BE2C (cell line): ENCODE measurements around the gene FARS2.

Source experiments
- DNase-seq: peaks from one replicate; pipeline ENCODE4 v3.0.0-alpha.2; 2020
- H3K27me3 ChIP-seq: fragments of 250-450 bp; sonication (Bioruptor Pico); 2 replicates; pipeline ENCODE4 v1.5.1; 2020; ENCODE audit warnings: mild to moderate bottlenecking
- H3K36me3 ChIP-seq: fragments of 250-450 bp; sonication (Bioruptor Pico); 2 replicates; pipeline ENCODE4 v1.5.1; 2020; ENCODE audit warnings: mild to moderate bottlenecking
- H3K4me1 ChIP-seq: fragments of 250-450 bp; sonication (Bioruptor Pico); 2 replicates; pipeline ENCODE4 v1.5.1; 2020
- H3K4me3 ChIP-seq: 2 replicates; pipeline ENCODE4 v1.5.1; 2011; ENCODE audit warnings: low read depth, low read length
- H3K9me3 ChIP-seq: fragments of 250-450 bp; sonication (Bioruptor Pico); 2 replicates; pipeline ENCODE4 v1.5.1; 2020
- TF ChIP-seq, protein P1 (sequence below): IDR thresholded peaks from 2 replicates; pipeline ENCODE4 v1.5.1; 2012; ENCODE audit warnings: mild to moderate bottlenecking, low read depth, low read length

The FARS2 gene

DNA sequence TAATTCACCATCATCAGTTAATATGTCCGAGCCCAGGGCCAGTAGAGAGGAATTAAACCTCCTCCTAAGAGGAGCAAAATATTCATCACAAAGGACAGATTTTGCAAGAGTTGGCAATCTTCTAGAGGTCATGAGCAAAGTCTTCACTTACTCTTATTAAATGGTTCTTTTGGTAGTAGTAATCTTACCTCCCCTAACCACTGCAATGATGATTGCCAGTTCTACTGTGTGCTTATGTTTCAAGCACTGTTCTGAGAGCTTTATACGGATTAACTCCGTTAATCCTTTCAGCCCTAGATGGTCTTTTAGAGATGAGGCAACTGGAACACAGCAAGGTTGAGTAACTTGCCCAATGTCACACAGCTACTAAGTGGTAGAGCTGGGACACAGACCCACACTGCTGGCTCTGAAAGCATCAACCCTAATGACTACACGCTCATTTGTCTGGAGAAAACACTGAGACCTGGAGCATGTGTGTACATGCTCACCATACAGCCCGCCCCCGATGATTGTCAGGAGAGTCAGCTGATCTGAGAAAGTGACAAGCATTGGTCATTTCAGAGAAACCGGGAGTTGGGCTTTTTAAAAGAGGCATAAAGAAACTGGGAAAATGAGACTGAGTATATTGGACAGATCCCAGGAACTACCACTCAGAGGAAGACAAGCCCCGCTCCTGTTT lies 469.4 kb downstream of the FARS2 start:
- Histone ChIP-seq H3K36me3 (no peaks in the 10 kb centered on the region), H3K4me3 (no peak overlapping the region), H3K4me1 (no peaks in the 10 kb centered on the region), H3K9me3 (no peaks in the 10 kb centered on the region), H3K27me3 (no peaks in the 10 kb centered on the region)
- TF ChIP-seq, protein P1, sequence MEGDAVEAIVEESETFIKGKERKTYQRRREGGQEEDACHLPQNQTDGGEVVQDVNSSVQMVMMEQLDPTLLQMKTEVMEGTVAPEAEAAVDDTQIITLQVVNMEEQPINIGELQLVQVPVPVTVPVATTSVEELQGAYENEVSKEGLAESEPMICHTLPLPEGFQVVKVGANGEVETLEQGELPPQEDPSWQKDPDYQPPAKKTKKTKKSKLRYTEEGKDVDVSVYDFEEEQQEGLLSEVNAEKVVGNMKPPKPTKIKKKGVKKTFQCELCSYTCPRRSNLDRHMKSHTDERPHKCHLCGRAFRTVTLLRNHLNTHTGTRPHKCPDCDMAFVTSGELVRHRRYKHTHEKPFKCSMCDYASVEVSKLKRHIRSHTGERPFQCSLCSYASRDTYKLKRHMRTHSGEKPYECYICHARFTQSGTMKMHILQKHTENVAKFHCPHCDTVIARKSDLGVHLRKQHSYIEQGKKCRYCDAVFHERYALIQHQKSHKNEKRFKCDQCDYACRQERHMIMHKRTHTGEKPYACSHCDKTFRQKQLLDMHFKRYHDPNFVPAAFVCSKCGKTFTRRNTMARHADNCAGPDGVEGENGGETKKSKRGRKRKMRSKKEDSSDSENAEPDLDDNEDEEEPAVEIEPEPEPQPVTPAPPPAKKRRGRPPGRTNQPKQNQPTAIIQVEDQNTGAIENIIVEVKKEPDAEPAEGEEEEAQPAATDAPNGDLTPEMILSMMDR = no peak
- DNase-seq = no peak

DNA sequence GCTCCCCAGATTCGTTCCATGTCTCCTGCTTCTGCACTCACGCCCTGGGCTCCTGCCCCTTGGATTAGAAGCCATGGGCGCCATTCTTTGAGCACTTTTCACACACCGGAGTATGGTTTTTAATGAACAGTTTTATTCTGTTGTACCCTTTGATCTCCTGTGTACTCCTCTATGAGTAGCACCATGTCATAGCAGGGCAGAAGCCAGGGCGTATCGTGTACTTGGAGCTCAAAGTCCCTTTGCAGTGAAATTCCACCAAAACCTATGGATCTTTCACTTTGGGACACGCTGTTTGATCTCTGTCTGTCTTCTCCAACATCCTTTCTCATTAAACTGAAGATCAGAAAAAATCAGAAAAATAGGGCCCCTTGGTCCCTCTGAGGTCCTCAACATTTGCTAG lies 470.1 kb downstream of the FARS2 start:
- no peak overlapping the region for H3K4me3 ChIP-seq
- H3K4me1 ChIP-seq = no peaks in the 10 kb centered on the region
- no peak for DNase-seq
- no peaks in the 10 kb centered on the region for H3K27me3 ChIP-seq
- TF ChIP-seq, protein P1 = no peak
- H3K9me3 ChIP-seq = no peaks in the 10 kb centered on the region
- H3K36me3 ChIP-seq = no peaks in the 10 kb centered on the region

DNA sequence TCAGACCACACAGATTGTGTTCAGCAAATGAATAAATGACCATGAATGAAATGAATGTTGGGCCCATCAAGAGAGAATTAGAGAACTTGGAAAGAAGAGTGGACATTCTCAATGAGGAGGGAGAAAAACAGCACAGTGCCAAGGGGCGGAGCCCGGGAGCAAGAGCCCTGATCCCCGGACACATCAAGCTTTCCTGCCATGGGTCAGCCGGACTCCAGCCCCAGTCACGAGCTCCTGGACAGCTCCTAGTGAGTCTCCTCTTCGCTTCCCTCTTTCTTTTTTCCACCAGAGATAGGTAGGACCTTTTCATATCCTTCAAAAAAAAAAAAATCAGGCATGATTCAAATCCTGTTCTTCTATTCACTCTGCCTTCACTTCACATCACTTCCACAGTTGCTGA lies 471.2 kb downstream of the FARS2 start:
- Histone ChIP-seq H3K9me3 (no peaks in the 10 kb centered on the region), H3K27me3 (no peaks in the 10 kb centered on the region), H3K36me3 (no peaks in the 10 kb centered on the region), H3K4me3 (no peak overlapping the region), H3K4me1 (no peaks in the 10 kb centered on the region)
- DNase-seq = no peak
- TF ChIP-seq, protein P1 = no peak

DNA sequence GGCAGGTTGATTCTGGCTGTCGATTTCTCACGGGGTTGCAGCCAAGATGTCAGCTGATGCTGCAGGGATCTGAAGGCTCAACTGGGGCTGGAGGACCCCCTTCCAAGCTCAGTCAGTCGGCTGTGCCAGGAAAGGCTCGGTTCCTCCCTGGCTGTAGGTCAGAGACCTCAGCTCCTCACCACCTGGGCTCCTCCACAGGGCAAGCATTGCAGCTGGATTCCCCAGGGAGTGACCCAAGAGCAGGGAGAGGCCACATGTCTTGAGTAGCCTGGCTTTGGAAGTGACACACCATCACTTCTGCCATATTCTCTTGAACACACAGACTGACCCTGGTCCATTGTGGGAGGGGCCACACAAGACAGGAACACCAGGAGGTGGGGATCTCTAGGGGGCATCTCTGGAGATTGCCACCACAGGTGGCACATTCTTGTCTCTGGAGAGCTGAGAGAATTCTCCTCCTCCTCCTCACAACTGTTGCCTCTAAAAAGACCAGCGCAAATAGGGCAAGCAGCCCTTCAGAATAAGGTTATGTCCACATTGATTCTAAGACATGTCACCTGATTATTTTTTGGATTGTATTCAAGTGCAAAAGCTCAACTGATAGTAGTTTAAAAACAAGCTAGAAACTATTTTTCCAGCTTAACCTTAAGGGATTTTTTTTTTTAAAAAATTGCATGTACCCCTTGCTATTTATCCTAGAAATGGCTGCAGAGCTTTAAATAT lies 474.9 kb downstream of the FARS2 start:
- H3K9me3 ChIP-seq = no peaks in the 10 kb centered on the region
- no peaks in the 10 kb centered on the region for H3K27me3 ChIP-seq
- no peak overlapping the region for H3K4me3 ChIP-seq
- no peak for DNase-seq
- no peaks in the 10 kb centered on the region for H3K4me1 ChIP-seq
- TF ChIP-seq, protein P1 = no peak
- H3K36me3 ChIP-seq = no peaks in the 10 kb centered on the region

DNA sequence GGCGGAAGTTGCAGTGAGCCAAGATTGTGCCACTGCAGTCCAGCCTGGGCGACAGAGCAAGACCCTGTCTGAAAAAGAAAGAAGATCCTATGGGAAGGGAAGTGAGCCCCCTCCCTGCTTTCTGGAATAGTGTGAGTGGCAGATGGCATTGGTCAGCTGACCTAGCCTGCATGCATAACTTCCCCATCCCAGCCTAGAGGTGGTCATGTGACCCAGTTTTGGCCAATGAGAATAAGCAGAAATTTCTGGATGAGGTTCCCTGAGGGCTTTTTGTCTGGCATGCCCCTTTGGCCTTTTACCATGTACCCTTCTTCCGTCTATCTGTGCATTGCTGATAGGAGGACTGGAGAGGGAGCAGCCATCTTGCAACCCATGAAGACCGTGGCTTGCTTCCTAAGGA lies 476.1 kb downstream of the FARS2 start:
- no peaks in the 10 kb centered on the region for H3K9me3 ChIP-seq
- no peaks in the 10 kb centered on the region for H3K27me3 ChIP-seq
- H3K4me3 ChIP-seq = no peak overlapping the region
- no peak for DNase-seq
- H3K36me3 ChIP-seq = no peaks in the 10 kb centered on the region
- TF ChIP-seq, protein P1 = no peak
- H3K4me1 ChIP-seq = no peaks in the 10 kb centered on the region

DNA sequence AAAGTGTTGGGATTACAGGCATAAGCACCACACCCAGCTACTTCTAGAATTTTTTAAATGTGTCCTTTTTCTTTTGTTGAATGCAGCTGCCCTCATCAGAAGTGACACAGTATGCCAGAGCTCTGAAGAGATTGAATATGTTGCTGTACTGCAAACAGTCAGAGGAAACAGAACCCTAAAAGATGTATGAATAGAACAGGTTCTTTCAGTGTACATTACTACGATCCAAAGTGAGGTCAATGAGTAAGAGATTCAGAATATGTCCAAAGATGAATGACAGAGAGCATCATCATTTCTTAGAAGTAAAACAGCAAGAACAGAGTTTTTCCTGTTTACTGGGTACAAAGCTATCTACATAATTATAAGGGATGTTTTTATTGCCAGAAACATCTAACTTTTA lies 476.9 kb downstream of the FARS2 start:
- Histone ChIP-seq H3K27me3 (no peaks in the 10 kb centered on the region), H3K9me3 (no peaks in the 10 kb centered on the region), H3K4me1 (peaks cover under 1% of the 10 kb centered on the region; the same call in 1 of the 2 replicates), H3K4me3 (no peak overlapping the region), H3K36me3 (no peaks in the 10 kb centered on the region)
- DNase-seq = no peak
- TF ChIP-seq, protein P1 = no peak
